Panc1 (cell line): ENCODE data around the gene FRYL.

Experiments
- CTCF ChIP-seq: fragments of 450-650 bp; IDR thresholded peaks from 2 replicates; pipeline ENCODE4 v1.5.1; 2017; ENCODE audit warnings: mild to moderate bottlenecking
- POLR2AphosphoS5 ChIP-seq: IDR thresholded peaks from 2 replicates; pipeline ENCODE4 v1.6.1; 2012; ENCODE audit warnings: mild to moderate bottlenecking, low read depth, low read length, moderate library complexity
- SIN3A ChIP-seq: IDR thresholded peaks from 2 replicates; pipeline ENCODE4 v1.6.1; 2012; ENCODE audit warnings: low read depth, mild to moderate bottlenecking, low read length, moderate library complexity, borderline replicate concordance; ENCODE audit not compliant: insufficient read depth
- TCF7L2 ChIP-seq: IDR thresholded peaks from 2 replicates; pipeline ENCODE4 v1.6.1; 2011; ENCODE audit warnings: mild to moderate bottlenecking, low read depth, low read length, inconsistent platforms

- TF ChIP-seq CTCF: no peak
- TF ChIP-seq POLR2AphosphoS5: no peak
- no peak for TF ChIP-seq SIN3A
- no peak for TF ChIP-seq TCF7L2
Observed at GRCh38 chr4:48766131-48766792, 13.8 kb downstream of the FRYL start.
